T47D (cell line): ENCODE data around the gene NVL.
A peak's percentile ranks its signal among the peaks of the same experiment; 100 is the strongest.

Experiments used
- DNase-seq, 2 experiments: peaks; one replicate each; pipeline versions ENCODE4 v3.0.0 to v3.0.0-alpha.2; 2011 to 2012; ENCODE audit warnings: low read depth in 1 of 2, low spot score in 1 of 2
- JUND ChIP-seq: IDR thresholded peaks from 2 replicates; pipeline ENCODE4 v1.6.1; 2012; ENCODE audit warnings: low read depth
- in situ Hi-C: cut with HindIII; loops from 2 replicates; pipeline ENCODE4 v1.10.0; 2016; ENCODE audit warnings: low sequenced_read_pairs, low pct_unique_long_range_greater_than_20kb

Gene NVL

DNA sequence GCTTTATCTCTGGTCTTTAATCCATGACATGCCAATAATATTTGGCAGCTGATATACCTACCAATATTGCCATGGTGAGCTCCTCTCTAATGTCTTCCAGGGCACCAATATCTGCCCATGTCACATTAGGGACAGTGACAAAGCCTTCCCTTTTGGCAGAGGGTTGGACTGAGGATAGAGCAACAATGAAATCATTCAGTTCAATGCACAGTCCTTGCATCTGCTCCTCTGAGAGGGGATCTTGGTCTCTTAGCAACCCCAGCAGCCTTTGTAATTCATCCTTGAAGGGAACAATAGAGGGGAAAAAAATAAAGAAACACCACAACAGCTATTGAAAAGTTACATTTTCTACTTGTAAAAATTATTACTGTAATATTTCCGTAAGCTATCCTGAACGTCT is 42.3 kb downstream of the NVL start:
- DNase-seq: no peak
- no peak for TF ChIP-seq JUND
- in situ Hi-C loops: no loop called here

DNA sequence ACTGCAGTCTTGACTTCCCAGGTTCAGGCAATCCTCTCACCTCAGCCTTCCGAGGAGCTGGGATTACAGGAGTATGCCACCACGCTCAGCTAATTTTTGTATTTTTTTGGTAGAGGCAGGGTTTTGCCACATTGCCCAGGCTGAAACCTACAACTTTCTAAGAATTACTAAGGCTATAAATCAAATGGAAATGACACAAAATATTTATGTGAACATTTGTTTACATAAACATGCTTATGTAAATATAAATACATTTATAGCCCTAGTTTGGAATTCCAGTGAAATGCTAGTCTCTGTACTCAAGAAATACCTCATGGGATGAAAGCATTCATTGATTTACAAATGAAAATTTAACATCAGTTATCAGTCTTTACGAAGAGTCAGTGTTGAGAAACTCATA is 47.8 kb downstream of the NVL start:
- in situ Hi-C loops: no loop called here
- no peak for TF ChIP-seq JUND
- peak in 1 of 2 experiments; percentile 13 for DNase-seq

DNA sequence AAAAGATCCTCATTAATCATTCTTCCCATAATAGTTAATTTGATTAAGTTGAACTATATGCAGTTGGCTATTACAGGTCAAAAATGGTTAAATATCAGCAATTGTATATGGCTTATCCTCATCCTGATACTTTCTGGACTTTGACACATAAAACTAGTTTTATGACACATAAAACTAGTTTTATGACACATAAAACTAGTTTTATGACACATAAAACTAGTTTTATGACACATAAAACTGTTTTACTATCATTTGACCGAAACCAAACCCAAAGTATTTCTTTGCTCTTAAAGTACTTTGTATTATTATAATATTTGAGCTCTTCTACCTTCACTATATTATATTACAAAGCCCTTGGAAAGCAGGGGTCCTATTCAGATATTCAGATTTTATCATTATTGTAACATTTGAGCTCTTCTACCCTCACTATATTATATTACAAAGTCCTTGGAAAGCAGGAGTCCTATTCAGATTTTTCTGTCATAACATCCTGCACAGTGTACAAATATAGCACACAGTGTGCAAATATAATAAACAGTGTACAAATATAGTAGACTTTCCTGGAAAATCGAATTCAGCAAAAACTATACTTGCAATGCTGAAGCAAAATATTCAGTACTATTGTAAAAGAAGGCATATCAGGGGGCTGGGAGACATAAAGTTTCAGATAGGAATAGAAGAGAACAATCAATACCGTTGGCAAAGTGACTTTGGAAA is 53.0 kb downstream of the NVL start:
- DNase-seq: no peak
- in situ Hi-C loops: no loop called here
- TF ChIP-seq JUND: no peak

DNA sequence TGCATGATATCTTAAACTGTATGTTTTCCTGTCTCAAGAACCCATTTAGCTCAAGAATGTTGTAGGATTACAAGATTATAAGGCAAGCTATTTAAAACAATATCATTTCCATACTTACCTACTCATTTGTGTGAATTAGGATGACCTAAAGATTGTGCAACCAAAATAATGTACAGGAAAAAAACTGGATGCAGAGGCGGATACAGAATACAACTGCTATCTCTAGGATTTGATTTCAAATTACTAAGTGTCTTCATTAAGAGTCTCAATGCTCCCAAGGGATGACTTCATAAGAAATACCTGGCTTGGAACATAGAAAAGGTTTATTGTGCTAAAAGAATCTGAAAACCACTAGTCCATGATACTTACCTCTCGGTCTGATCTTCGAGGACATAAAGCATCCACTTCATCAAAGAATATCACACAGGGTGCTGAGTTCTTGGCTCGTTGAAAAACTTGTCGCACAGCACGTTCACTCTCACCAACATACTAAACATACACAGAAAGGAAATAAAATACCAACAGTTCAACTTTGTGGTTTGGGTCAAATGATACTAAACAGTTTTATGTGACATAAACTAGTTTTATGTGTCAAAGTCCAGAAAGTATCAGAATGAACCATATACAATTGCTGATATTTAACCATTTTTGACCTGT is 54.9 kb downstream of the NVL start:
- DNase-seq: no peak
- in situ Hi-C loops: no loop called here
- TF ChIP-seq JUND: no peak

DNA sequence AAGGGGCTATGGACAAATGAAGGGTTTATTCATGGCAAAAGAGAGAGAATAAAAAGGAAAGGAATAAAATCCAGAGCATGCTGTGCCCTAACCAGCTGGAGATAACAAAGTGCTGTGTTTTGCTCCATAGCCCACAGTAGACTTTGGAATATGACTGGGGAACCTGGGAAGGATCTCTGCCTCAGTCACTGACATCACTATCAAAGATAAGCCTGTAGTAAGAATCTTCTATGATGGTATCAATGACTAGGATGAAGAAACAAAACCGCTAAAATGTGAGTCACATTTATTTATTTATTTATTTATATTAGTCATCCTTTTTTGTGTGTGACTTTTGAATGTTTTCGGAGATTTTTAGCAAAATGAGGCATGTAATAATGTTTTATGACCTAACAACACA is 56.3 kb downstream of the NVL start:
- in situ Hi-C loops: no loop called here
- no peak for TF ChIP-seq JUND
- no peak for DNase-seq

DNA sequence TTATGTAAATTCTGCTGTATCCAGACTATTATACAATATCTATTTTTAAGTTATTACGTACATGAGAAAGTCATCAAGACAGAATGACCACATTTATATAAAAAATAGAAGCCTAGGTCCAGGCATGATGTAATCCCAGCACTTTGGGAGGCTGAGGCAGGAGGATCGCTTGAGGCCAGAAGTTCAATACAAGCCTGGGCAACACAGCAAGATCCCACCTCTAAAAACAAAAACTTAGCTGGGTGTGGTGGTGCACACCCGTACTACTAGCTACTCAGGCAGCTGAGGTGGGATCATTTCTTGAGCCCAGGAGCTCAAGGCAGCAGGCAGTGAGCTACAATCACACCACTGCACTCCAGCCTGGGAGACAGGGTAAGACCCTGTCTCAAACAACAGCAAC is 58.9 kb downstream of the NVL start:
- no peak for DNase-seq
- TF ChIP-seq JUND: no peak
- in situ Hi-C loops: no loop called here

DNA sequence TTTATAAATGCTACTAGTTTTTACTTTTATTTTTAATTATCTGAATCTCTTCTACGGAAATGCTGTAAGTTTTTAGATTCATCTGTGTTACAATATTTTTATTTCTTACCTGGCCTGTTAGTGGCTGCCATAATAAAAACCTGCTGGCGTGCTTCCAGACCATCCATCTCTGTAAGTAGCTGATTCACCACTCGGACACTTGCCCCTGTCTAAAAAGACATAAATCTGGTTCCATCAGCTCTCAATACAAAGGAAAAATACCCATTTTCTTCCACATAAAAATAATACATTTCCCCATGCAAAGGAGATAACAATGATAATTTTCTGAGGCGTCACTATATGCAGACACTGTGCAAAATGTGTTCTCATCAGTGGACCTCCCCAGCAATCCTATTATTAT is 62.0 kb downstream of the NVL start:
- in situ Hi-C loops: no loop called here
- no peak for DNase-seq
- TF ChIP-seq JUND: no peak

DNA sequence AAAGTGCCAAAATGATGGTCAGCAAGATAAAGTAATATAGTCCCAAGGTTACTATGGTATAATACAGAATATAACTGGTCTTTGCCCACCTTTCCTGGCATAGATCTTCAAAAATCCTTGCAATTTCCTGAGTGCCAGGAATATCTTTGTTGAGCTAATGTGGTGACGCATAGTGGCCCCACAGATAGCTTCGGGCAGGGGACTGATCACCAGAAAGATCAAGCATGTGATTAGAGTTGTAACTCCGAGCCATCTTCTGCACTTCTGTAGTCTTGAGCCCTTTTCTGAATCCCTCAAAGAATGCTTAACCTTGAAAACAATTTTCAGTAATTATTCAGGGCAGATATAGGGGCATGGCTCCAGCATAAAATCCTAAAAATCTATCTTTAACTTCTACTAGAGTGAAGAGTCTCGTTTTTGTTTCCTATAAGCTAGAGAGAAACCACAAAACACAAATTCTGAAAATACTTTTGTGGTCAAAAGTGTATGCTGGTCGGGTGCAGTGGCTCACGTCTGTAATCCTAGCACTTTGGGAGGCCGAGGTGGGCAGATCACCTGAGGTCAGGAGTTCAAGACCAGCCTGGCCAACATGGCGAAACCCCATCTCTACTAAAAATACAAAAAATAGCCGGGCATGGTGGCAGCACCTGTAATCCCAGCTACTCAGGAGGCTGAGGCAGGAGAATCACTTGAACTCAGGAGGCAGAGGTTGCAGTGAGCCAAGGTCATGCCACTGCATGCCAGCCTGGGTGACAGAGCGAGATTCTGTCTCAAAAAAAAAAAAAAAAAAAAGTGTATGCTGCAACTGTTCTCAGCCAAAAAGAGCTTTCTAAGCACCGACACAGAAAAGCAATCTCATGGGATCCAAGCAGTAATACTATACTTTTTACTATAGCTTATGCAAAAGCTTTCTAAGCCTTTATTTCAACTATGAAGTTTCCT is 62.8 kb downstream of the NVL start:
- in situ Hi-C loops: no loop called here
- TF ChIP-seq JUND: no peak
- no peak for DNase-seq

DNA sequence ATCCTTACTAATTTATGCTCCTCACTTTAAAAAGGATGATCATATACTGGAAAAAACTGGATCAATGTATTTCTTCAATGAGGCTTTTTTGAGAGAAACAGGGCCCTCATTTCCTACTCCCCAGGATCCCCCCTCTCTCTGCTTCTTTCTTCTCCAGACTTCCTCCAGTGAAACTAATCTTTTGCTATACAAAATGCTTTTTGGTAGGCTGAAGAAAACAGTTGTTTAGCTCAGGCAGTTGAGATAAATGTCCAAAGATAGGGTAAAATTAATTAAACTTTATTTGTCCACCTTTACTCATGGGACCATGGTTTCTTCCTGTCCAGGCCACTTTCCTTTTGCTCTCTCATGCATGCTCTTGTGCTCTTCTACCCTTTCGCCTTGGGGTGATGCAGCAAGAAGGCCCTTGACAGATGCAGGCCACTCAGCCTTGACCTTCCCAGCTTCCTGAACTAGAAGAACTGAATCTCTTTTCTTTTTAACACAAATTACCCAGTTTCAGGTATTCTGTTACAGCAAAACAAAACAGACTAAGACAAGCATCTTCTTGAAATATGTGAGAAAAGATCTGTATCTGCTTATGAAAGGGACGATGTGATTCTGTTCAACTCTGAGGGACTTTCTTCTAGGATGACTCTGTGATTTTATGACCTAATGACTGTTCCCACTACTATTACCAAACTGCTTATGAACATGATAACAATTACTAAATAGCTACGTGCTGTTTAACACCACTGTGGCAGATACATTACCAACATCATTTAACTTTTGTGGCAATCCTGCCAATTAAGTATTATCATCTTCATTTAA is 63.7 kb downstream of the NVL start:
- no peak for TF ChIP-seq JUND
- in situ Hi-C loops: no loop called here
- DNase-seq: no peak

DNA sequence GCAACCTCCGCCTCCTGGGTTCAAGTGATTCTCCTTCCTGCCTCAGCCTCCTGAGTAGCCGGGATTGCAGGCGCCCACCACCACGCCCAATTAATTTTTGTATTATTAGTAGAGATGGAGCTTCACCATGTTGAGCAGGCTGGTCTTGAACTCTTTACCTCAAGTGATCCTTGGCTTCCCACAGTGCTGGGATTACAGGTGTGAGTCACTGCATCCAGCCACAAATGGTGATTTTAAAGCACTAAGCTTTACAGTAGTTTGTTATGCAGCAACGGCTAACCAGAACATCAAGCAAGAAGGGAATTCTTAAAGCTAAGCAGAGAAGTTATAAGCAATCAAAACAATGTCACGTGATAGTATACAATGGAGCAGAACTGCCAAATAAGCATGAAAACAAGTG is 65.7 kb downstream of the NVL start:
- in situ Hi-C loops: no loop called here
- no peak for TF ChIP-seq JUND
- no peak for DNase-seq

DNA sequence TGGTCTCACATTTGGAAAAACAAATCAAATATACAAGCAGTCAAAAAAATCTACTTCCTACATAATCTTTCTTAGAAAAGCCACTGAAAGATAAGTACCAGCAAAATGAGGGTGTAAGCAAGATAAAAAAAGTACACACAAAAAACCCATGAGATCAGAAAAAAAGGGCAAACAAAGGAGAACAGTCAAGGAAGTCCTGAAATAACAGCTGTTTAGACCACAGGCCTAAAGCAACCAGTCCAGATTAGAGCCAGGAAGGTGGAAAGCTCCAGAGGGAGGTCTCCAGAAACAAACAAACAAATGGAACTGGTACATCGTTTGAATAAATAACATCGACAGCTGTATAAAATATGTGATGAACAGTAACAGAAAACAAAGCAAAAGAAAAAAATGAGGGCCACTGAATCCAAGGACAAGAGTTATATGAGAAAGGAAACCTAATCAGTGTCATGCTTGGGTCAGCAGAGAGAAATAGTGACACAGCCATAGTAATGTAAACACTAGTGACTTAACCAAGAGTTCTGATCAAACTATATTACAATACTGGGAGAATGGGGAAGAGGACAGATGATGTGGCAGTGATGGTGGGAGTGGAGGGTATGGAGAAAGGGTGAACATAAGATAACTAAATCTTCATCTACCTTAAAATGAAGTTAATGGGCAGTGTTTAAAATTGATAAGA is 67.5 kb downstream of the NVL start:
- in situ Hi-C loops: no loop called here
- no peak for DNase-seq
- TF ChIP-seq JUND: no peak

DNA sequence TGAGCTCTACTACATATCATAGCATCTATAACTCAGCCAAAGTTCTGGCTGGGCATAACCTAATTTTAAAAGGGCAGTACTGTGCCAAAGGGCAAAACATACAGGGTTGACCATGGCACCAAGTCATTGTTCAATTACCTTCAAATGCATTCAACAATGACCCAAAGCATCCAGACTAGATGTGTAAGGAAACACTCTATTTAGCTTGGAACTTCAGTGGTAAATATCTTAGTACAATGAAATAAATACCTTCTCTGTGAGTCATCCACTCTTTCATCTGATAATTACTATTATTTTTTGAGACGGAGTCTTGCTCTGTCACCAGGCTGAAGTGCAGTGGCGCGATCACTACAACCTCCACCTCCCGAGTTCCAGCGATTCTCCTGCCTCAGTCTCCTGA is 70.0 kb downstream of the NVL start:
- in situ Hi-C loops: no loop called here
- DNase-seq: peak in 1 of 2 experiments; percentile 55
- TF ChIP-seq JUND: no peak
